GM18498 (cell line): Measurements from ENCODE around the gene OXGR1.
"Not testable (repeated sequence)": the region's sequence is repeated elsewhere in the genome, so short reads cannot be mapped to it uniquely, and the experiment has no call there.

Source experiments
- ATAC-seq: cut with Tn5 transposase; IDR thresholded peaks from one replicate; pipeline ENCODE4 v1.9.1; 2021; ENCODE audit warnings: mild to moderate bottlenecking, moderate library complexity; ENCODE audit not compliant: unreplicated experiment

The OXGR1 gene

DNA sequence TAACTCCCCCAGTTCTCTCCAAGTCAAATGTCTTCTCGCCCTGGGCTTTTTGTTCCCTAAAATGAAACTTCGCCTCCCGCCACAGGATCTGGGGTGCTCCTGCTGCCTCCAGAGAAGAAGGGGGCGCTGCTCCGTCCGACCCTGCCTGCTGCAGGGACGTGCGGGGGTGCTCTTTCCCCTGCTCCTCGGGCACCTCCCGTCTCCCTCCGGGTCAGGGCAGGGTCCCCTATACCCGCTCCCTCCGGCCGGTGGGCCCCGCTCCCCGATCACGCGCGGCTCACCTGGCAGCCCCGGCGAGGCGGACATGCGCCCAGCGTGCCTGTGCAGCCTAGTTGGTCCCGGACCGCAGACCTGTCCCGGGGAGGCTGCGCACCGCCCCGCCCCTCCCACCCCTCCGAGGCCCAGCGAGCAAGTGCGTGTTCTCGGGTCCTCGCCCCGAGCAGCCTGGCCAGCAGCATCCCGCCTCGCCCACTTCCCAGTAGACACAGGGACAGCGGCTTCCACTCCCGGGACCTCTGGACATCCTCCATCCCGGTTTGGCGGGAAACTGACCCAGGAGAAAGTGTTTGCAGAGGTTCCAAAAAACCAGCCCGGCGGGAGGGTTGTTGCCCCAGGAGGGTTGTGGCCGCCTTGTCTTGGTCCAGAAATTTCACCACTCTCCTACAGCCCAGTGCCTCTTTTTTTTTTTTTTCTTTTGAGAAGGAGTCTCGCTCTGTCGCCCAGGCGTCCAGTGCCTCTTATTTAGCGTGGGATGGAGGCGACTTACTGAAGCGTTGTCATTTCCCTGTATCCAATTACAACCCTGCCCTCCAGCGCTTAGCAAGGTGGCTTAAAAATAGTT, at the start of gene OXGR1:
TSS of gene OXGR1 (minus strand) at position 460 of the 841 bp plus-strand sequence. CDS start 6,717 bp downstream, outside the sequence.
- no peak for ATAC-seq

GRCh38 chr13:97043302-97043701, 49.0 kb upstream of the OXGR1 start:
- ATAC-seq: no peak

- peak; percentile 59 for ATAC-seq
Measured at GRCh38 chr13:97030705-97031452, 36.6 kb upstream of the OXGR1 start.

GRCh38 chr13:97028441-97029299, 34.4 kb upstream of the OXGR1 start:
- no peak for ATAC-seq

DNA sequence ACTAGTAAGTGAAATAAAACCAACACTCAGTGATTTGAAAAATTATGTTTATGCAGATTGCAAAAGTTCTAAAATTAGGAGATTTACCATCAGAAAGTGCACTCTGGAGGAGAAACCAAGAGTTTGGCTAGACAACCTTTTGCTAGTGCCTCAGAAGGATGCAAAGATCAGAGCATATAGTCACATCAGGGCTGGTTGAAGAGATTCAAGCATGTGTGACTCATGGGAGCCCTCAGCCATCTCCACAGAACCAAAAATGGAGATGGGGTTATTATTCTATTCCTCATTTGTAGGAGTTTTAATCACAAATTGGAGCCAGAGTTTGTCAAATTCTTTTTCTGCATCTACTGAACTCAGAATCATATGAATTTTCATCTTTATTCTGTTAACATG, 32.9 kb upstream of the OXGR1 start:
- ATAC-seq: no peak

DNA sequence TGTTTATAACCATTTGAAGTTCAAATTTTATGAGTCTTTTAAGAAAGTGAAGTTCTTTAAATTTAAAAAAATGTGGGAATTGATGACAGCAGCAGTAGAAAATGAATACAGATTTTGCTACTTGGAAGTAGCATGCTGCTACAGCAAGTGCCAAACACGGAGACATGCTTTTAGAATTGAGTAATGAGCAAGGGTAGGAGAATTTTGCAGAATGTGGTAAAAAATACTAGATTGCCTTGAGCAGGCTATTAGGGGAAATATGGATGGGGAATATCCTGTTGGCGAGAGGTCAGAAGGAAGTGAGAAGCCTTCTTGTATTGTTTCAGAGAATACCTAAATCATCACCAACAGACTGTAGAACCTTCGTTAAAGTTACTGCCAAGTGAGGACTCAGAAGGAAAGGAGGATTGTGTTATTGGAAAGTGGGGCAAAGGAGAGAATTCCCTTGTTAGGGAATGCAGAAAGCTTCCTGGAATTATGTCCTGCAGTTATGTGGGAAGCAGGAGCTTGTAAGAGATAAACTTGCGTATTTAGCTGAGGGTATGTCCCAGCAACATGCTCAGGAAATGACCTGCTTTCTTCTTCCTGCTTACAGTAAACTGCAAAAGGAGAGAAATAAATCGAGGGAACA, 32.4 kb upstream of the OXGR1 start:
- no peak for ATAC-seq

DNA sequence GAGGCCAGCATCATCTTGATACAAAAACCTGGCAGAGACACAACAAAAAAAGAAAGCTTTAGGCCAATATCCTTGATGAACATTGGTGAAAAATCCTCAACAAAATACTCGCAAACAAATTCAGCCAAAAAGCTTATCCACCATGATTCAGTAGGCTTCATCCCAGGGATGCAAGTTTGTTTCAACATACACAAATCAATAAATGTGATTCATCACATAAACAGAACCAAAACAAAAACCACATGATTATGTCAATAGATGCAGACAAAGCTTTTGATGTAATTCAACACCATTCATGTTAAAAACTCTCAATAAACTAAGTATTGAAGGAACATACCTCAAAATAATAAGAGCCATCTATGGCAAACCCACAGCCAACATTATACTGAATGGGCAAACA, 29.5 kb upstream of the OXGR1 start:
- not testable (repeated sequence) for ATAC-seq

- no peak for ATAC-seq
Measured at GRCh38 chr13:97023117-97023516, 28.8 kb upstream of the OXGR1 start.

DNA sequence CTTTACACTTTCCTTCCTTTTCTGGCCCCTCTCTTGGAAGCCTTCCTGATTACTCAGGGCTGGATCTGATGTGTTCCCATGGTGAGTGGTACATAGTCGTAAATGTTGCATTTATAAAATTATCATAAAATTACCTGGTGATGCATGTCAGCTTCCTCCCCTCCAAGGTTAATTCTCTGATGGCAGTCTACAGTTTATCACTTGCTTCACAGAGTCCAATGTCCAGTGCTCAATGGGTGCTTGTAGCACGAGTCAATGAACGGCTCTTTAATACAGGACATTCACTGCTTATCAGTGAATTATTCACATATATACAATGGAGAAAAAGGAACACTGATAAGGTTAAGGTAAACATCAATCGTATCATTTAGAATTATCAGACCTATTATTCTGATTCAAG, 27.0 kb upstream of the OXGR1 start:
- ATAC-seq: no peak

DNA sequence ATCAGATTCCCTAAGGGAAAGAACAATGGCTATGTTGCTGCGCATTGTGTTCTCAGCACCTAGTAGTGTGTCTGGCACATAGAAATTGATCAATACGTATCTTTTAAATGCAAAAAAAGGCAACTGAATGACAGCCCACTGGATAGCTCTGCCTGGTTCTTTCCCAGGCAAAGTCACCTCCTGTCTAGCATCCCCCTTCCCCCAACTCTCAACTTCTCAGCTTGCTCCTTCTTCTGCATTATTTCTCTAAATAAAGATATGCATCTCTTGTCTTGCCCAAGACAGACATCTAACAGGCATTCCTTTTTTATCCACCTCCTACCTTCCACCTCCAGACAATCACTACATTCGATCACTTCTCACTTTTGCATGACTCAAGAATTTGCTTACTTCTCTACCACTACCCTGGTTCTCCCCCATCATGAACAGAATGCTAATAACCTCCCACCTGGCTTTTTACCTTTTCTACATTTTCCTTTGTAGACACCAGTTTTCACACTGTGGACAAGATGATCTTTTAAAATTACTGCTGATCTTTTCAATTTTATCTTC, 26.5 kb upstream of the OXGR1 start:
- no peak for ATAC-seq

- ATAC-seq: no peak
Measured at GRCh38 chr13:97020194-97020593, 25.9 kb upstream of the OXGR1 start.

DNA sequence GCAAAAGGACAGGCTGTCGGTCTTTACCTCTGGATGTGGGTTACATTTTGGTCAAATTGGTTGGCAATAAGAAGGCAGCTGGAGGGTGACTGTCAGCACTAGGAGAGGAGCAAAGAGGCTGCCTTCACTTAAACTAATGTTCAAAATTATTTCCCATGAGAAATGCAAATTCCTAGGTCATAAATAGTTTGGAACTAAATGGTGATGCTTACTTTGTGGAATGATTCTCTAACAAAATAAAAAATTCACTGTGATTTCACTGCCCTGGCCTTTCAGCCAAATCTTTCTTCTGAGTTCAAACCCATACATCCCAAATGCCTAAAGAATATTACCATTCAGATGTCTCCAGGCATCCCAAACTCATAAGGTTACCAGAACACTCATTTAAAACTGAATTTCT, 25.0 kb upstream of the OXGR1 start:
- ATAC-seq: no peak

DNA sequence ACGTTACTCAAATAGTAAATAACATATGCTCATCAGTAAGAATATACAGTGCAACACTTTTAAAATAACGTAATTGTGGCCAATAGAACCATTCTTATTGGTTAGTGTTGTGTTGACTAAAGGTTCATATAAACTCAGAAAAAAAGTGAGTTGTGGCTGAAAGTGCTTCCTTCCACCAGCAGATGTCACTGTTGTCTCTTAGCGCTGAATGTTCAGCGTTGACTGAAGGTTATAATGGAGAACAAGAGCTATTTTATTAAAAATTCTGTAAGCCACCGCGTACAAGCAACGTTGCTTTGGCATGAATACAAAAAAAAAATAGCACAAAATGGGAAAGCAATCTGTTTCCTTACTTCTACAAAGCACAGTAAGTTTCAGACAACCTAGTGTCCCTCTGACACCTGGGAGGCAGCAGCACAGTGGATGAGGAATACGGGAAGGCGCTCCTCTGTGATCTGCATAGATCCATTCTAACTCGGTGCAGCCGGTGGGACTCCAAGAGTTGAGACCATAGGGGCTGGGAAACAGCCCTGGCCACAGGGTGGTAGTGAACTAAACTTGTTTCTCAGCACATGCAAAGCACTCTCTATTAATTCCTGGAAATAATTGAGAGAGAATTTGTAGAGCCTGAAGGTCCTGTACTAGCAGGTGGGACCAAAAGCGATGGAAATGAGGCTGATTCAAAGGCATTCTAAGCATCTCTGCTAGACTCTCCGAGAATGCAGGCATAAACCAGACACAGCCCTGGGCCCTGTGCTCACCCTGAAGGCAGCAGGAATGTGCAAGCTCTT, 23.9 kb upstream of the OXGR1 start:
- ATAC-seq: peak; percentile 86

DNA sequence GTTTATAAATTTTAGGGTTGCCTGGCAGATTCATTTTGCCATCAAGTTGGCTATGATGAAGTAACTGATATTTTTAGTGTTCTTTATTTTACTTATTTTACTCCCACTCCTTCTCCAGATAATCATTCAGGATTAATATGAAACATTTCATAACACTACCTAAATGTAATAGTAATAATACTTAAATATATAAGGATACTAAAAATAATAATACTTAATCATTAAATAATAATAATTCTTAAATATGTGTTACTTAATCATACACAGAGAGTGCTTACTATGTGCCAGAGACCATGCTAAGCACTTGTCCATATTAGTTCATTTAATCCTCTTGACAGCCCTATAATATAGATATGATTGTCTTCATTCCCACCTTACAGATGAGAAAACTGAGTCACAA, 23.0 kb upstream of the OXGR1 start:
- no peak for ATAC-seq

DNA sequence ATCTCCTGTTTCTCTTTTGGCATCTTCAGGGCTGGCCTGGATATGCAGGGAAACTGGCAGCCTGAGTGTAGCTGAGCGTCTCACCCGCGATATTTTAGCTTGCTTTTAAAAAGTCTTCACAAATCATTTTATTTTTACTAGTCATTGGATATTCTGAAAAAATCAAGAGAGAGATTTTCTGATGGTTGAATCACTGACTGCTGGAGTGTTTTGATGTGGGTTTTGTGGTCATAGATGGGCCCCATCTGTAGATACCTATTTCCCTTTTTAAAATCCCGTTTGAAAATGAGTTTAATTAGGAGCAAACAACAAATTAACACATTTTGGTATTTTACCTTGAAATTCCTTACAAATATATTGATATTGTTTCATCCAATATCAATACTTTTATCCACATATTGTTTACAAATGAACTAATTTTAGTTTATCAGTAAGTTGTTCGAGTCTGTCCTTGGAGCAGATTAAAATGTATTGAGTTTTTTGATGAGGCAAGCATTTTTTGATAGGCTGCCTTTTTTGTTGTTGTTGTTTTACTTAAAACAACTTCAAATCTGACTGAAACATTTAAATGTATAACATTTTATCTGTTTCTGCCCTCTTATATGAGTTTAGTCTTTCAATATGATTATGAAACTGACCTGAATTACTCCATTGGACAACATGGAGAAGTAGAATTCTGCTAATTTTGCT, 21.5 kb upstream of the OXGR1 start:
- no peak for ATAC-seq

DNA sequence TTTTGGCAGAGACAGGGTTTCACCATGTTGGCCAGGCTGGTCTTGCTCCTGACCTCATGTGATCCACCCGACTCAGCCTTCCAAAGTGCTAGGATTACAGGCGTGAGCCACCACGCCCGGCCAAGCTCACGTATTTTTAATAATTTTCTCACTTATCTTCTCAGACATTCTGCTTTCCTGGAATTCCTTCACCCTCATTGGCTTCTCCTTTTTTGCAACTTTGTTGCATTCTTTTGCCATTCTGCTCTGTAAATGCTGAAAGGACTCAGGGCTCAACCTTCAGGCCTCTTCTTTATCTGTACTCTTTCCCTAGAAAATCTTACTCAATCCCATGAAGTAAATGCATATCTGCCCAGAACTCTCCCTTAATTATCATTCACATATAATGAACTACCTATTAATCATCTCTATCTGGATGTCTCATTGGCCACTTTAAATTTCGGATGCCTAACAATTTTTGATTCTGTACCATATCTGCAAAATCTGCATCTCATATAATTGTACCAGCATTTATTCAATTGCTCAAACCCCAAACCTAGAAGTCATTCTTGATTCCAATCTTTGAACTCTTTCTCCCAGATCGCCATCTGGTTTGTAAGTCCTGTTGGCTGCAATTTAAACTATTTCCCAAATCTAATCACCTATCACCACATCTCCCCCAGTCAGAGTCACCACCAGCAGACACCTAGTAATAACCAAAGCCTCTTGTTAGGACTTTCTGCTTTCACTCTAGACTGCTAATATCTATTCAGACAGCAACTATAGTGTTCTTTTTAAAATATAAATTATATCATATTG, 18.2 kb upstream of the OXGR1 start:
- ATAC-seq: no peak

DNA sequence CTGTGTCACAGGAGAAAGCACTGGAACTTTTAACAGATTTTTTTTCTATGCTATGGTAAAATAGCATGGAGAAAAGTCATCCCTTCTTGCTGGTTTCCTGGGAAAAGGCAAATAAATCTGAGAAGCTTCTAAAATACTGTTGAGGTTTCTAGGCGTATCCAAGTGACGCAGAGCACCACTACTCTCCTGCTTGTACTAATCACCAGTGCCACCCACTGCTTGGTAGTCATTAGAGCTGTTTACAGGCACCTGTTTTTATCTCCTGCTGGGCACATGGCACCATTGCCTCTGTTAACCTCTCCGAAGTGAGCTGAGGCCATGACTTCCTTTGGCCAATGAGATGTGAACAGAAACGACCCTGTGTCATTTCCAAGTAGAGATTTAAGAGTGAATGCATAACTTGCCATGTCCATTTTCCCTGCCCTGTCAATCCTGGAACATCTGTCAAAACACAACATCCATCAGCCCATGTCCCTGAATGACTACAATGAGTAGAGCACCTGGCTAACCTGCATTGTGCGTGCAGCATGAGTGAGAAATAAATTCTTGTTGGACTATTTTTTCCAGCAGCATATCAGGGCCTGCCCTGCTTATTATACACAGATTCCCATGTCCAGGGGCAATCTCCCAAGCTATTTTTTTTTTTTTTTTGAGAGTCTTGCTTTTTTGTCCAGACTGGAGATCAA, 17.3 kb upstream of the OXGR1 start:
- no peak for ATAC-seq

- ATAC-seq: no peak
Measured at GRCh38 chr13:97008643-97009042, 14.4 kb upstream of the OXGR1 start.
